CD14-positive monocyte (primary cell): Measurements from ENCODE around the gene PASD1. TPM values are rescaled to one million over a fixed set of nuclear protein-coding genes. Genes with fewer than 3 reads are reported as not detected.

Experiments
- DNase-seq, 3 donors: peaks; one replicate each; pipeline ENCODE4 v3.0.0-alpha.2; 2011 to 2022
- H2AFZ ChIP-seq: 2 replicates; pipeline ENCODE4 v1.6.0; 2012; ENCODE audit warnings: mild to moderate bottlenecking, low read depth, low read length, inconsistent platforms; ENCODE audit not compliant: insufficient read depth, poor library complexity, severe bottlenecking
- H3K27ac ChIP-seq, 2 donors: 1 replicate in 1 of 2; 2 replicates in 1 of 2; pipeline ENCODE4 v1.5.1; 2012 to 2013; ENCODE audit warnings: low read length in 2 of 2, control low read depth in 1 of 2, inconsistent platforms in 1 of 2, low read depth in 1 of 2, mild to moderate bottlenecking in 1 of 2
- H3K27me3 ChIP-seq, 2 donors: one replicate each; pipeline versions ENCODE4 v1.6.0 to v1.6.1; 2011 to 2013; ENCODE audit warnings: low read length in 2 of 2; ENCODE audit not compliant: control insufficient read depth in 2 of 2, insufficient read depth in 2 of 2
- H3K36me3 ChIP-seq, 2 donors: replicated peaks in 1 of 2; 1 replicate in 1 of 2; 2 replicates in 1 of 2; pipeline versions ENCODE4 v1.5.1 to v1.6.1; 2012 to 2013; ENCODE audit warnings: low read length in 2 of 2, control low read depth in 1 of 2, inconsistent platforms in 1 of 2, mild to moderate bottlenecking in 1 of 2; ENCODE audit not compliant: insufficient read depth in 2 of 2, control insufficient read depth in 1 of 2
- H3K4me1 ChIP-seq, 2 donors: 1 replicate in 1 of 2; 2 replicates in 1 of 2; pipeline versions ENCODE4 v1.5.1 to v1.6.1; 2012 to 2013; ENCODE audit warnings: low read length in 2 of 2, control low read depth in 1 of 2, inconsistent platforms in 1 of 2, mild to moderate bottlenecking in 1 of 2, moderate library complexity in 1 of 2; ENCODE audit not compliant: insufficient read depth in 2 of 2, control insufficient read depth in 1 of 2
- H3K4me2 ChIP-seq: replicated peaks from 2 replicates; pipeline ENCODE3; 2012; ENCODE audit warnings: low read length, moderate library complexity, mild to moderate bottlenecking; ENCODE audit not compliant: poor library complexity, severe bottlenecking; ENCODE audit errors: extremely low read depth
- H3K4me3 ChIP-seq, 3 experiments: fragments of 200-600 bp in 1 of 3; sonication (generic) in 1 of 3; replicated peaks in 1 of 3; 1 replicate in 2 of 3; 2 replicates in 1 of 3; pipeline ENCODE4 v1.5.1; 2011 to 2013; ENCODE audit warnings: low read length in 3 of 3, mild to moderate bottlenecking in 3 of 3, control low read depth in 2 of 3, low read depth in 2 of 3, inconsistent platforms in 1 of 3, moderate library complexity in 1 of 3
- H3K79me2 ChIP-seq: 2 replicates; pipeline ENCODE4 v1.6.0; 2012; ENCODE audit warnings: mild to moderate bottlenecking, control low read depth, inconsistent platforms, low read length, moderate library complexity; ENCODE audit not compliant: insufficient read depth
- H3K9ac ChIP-seq: 2 replicates; pipeline ENCODE4 v1.6.0; 2017; ENCODE audit warnings: low read length, mild to moderate bottlenecking; ENCODE audit not compliant: insufficient read depth, poor library complexity, severe bottlenecking
- H3K9me3 ChIP-seq, 2 donors: replicated peaks in 1 of 2; 1 replicate in 1 of 2; 2 replicates in 1 of 2; pipeline versions ENCODE4 v1.5.1 to v1.6.1; 2012 to 2013; ENCODE audit warnings: low read length in 2 of 2, control low read depth in 1 of 2; ENCODE audit not compliant: control insufficient read depth in 1 of 2, insufficient read depth in 1 of 2
- H4K20me1 ChIP-seq: 2 replicates; pipeline ENCODE4 v1.6.0; 2012; ENCODE audit warnings: mild to moderate bottlenecking, low read length, control low read depth, moderate library complexity; ENCODE audit not compliant: insufficient read depth
- H3K27ac Mint-ChIP-seq, 7 donors: one replicate each; pipeline ENCODE4 v1.8.0; 2020; ENCODE audit warnings: mild to moderate bottlenecking in 7 of 7, mixed read lengths in 7 of 7, moderate library complexity in 6 of 7, inconsistent platforms in 2 of 7
- H3K27me3 Mint-ChIP-seq, 3 donors: one replicate each; pipeline ENCODE4 v1.8.0; 2021 to 2022; ENCODE audit warnings: low read depth in 3 of 3, mild to moderate bottlenecking in 3 of 3, mixed read lengths in 3 of 3, moderate library complexity in 3 of 3, inconsistent platforms in 1 of 3
- H3K36me3 Mint-ChIP-seq, 2 donors: one replicate each; pipeline ENCODE4 v1.8.0; 2020; ENCODE audit warnings: mixed read lengths in 2 of 2, inconsistent platforms in 1 of 2, mild to moderate bottlenecking in 1 of 2
- H3K4me1 Mint-ChIP-seq: one replicate; pipeline ENCODE4 v1.8.0; 2020; ENCODE audit warnings: mild to moderate bottlenecking, mixed read lengths
- H3K4me3 Mint-ChIP-seq, 2 donors: one replicate each; pipeline ENCODE4 v1.8.0; 2020; ENCODE audit warnings: mild to moderate bottlenecking in 2 of 2, mixed read lengths in 2 of 2, moderate library complexity in 1 of 2
- H3K9me3 Mint-ChIP-seq, 7 donors: one replicate each; pipeline ENCODE4 v1.8.0; 2020 to 2022; ENCODE audit warnings: mixed read lengths in 7 of 7, mild to moderate bottlenecking in 6 of 7, moderate library complexity in 6 of 7, inconsistent platforms in 2 of 7
- WGBS: methylation state at CpG from one replicate; pipeline ENCODE4 v1.1.5; 2013; ENCODE audit warnings: missing lambda C conversion rate; ENCODE audit not compliant: insufficient coverage; 5-methylcytosine and 5-hydroxymethylcytosine counted together
- intact Hi-C, 2 donors: fragments of 100-400 bp; cut with micrococcal nuclease; formaldehyde crosslinking; loops; one replicate each; pipeline versions ENCODE4 v1.15.0 to v1.15.1; 2023
- polyA plus RNA-seq, 3 donors: library from polyadenylated mRNA; depleted of rRNA in 1 of 3; unstranded in 2 of 3; stranded (reverse) in 1 of 3; fragments of 300-500 nt in 2 of 3; fragments of >200 nt in 1 of 3; fragmentation: Illumina TruSeq in 2 of 3; gene quantifications; 1 replicate in 2 of 3; 2 replicates in 1 of 3; pipeline ENCODE4 v1.2.3, GENCODE V29; 2012 to 2021
- TF ChIP-seq, protein P1 (sequence below): fragments of 200-600 bp; IDR thresholded peaks from one replicate; pipeline ENCODE4 v1.8.0; 2022; ENCODE audit warnings: antibody characterized with exemption, mild to moderate bottlenecking

PASD1 gene
- polyA plus RNA-seq, 3 donors: not detected

DNA sequence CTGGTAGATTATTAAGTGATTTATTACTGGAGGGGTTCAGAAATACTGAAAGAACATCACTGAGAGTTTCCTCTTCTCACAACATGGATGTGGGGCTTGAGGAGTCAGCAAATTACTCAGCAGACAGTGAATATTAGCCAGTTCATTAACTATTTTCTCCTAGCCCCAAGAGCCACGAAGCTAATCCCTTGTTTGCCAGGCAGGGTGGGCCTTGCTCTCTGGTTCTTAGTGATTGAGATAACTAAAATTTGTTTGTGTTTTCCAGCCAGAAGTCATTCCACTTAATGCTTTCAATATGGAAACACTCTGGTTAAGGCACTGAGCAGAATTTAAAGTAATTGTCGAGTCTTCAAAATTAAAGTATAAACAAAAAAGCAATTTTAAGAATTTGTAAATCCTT is 40.1 kb upstream of the PASD1 start:
- Mint-ChIP-seq H3K27ac (no peak overlapping the region), H3K36me3 (no peaks in the 10 kb centered on the region), H3K27me3 (peaks cover 2 to 3% (median 3%) of the 10 kb centered on the region in 3 donors), H3K4me3 (no peak overlapping the region), H3K9me3 (peaks cover 0 to 2% (median 0%) of the 10 kb centered on the region in 7 donors), H3K4me1 (no peaks in the 10 kb centered on the region)
- Histone ChIP-seq H3K4me2 (no peak overlapping the region), H3K79me2 (no peaks in the 10 kb centered on the region), H4K20me1 (no peaks in the 10 kb centered on the region), H3K4me1 (no peaks in the 10 kb centered on the region), H3K9ac (no peak overlapping the region), H3K27ac (no peak overlapping the region), H3K4me3 (no peak overlapping the region), H3K27me3 (no peaks in the 10 kb centered on the region), H2AFZ (no peak overlapping the region), H3K36me3 (no peaks in the 10 kb centered on the region), H3K9me3 (no peaks in the 10 kb centered on the region)
- no CpG with 5 or more reads among the region's 2 CpGs for WGBS
- TF ChIP-seq, protein P1, sequence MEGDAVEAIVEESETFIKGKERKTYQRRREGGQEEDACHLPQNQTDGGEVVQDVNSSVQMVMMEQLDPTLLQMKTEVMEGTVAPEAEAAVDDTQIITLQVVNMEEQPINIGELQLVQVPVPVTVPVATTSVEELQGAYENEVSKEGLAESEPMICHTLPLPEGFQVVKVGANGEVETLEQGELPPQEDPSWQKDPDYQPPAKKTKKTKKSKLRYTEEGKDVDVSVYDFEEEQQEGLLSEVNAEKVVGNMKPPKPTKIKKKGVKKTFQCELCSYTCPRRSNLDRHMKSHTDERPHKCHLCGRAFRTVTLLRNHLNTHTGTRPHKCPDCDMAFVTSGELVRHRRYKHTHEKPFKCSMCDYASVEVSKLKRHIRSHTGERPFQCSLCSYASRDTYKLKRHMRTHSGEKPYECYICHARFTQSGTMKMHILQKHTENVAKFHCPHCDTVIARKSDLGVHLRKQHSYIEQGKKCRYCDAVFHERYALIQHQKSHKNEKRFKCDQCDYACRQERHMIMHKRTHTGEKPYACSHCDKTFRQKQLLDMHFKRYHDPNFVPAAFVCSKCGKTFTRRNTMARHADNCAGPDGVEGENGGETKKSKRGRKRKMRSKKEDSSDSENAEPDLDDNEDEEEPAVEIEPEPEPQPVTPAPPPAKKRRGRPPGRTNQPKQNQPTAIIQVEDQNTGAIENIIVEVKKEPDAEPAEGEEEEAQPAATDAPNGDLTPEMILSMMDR: no peak
- intact Hi-C loops: no loop called here
- DNase-seq: no peak

GRCh38 chrX:151536571-151536970 is 26.9 kb upstream of the PASD1 start:
- H3K79me2 ChIP-seq: no peaks in the 10 kb centered on the region

More at GRCh38 chrX:151536571-151536970, 26.9 kb upstream of the PASD1 start:
- no peak overlapping the region for H3K4me3 ChIP-seq
- no peaks in the 10 kb centered on the region for H3K9me3 ChIP-seq
- DNase-seq: no peak
- no peaks in the 10 kb centered on the region for H4K20me1 ChIP-seq
- H2AFZ ChIP-seq: no peak overlapping the region
- H3K9ac ChIP-seq: no peak overlapping the region
- no peak overlapping the region for H3K27ac ChIP-seq
- H3K4me1 Mint-ChIP-seq: no peaks in the 10 kb centered on the region
- H3K27ac Mint-ChIP-seq: no peak overlapping the region
- intact Hi-C loops: no loop called here
- H3K4me3 Mint-ChIP-seq: no peak overlapping the region
- TF ChIP-seq, protein P1: no peak
- H3K4me2 ChIP-seq: no peak overlapping the region
- H3K36me3 Mint-ChIP-seq: no peaks in the 10 kb centered on the region
- H3K9me3 Mint-ChIP-seq: peaks cover 0 to 2% (median 2%) of the 10 kb centered on the region in 7 donors
- no peaks in the 10 kb centered on the region for H3K36me3 ChIP-seq
- no peaks in the 10 kb centered on the region for H3K4me1 ChIP-seq
- peaks cover under 1 to 2% (median 1%) of the 10 kb centered on the region in 3 donors for H3K27me3 Mint-ChIP-seq
- no peaks in the 10 kb centered on the region for H3K27me3 ChIP-seq
